Prostate gland (tissue), 2 donors: ENCODE results near the gene SNAPC1.

Source experiments
- CTCF ChIP-seq, 4 experiments: fragments of 200-600 bp in 2 of 4; fragments of 450-650 bp in 2 of 4; sonication (generic) in 2 of 4; IDR thresholded peaks; 1 replicate in 3 of 4; 2 replicates in 1 of 4; pipeline ENCODE4 v1.5.1; 2016 to 2019; ENCODE audit warnings: antibody characterized with exemption in 4 of 4, mild to moderate bottlenecking in 2 of 4, moderate library complexity in 2 of 4
- POLR2A ChIP-seq: fragments of 450-650 bp; IDR thresholded peaks from one replicate; pipeline ENCODE4 v1.6.1; 2016; ENCODE audit warnings: antibody characterized with exemption, mild to moderate bottlenecking

- TF ChIP-seq CTCF (IDR thresholded peaks at IDR 0.05) (no peak), POLR2A (no peak)
These were observed 38.1 kb upstream of the SNAPC1 start for GRCh38 chr14:61724133-61724532.
